Mesothelial cell of epicardium (in vitro differentiated cells): ENCODE results near the gene LTN1. TPM values are rescaled to one million over a fixed set of nuclear protein-coding genes. Genes with fewer than 3 reads are reported as not detected.

Experiments used
- DNase-seq, 2 experiments: peaks; one replicate each; pipeline ENCODE4 v3.0.0; 2021; ENCODE audit warnings: low spot score in 2 of 2; ENCODE audit not compliant: unreplicated experiment in 2 of 2
- H3K27ac Mint-ChIP-seq: 2 replicates; pipeline ENCODE4 v1.8.0; 2021; ENCODE audit warnings: mixed read lengths
- H3K27me3 Mint-ChIP-seq: 2 replicates; pipeline ENCODE4 v1.8.0; 2021; ENCODE audit warnings: low read depth, mixed read lengths
- H3K36me3 Mint-ChIP-seq: 2 replicates; pipeline ENCODE4 v1.8.0; 2021; ENCODE audit warnings: mixed read lengths
- H3K4me1 Mint-ChIP-seq: 2 replicates; pipeline ENCODE4 v1.8.0; 2021; ENCODE audit warnings: mixed read lengths
- H3K4me3 Mint-ChIP-seq: 2 replicates; pipeline ENCODE4 v1.8.0; 2021; ENCODE audit warnings: mild to moderate bottlenecking, moderate library complexity, mixed read lengths
- H3K9me3 Mint-ChIP-seq: 2 replicates; pipeline ENCODE4 v1.8.0; 2021; ENCODE audit warnings: mixed read lengths
- total RNA-seq: library from RNA; stranded (reverse); gene quantifications from 3 replicates; pipeline ENCODE4 v1.2.1, GENCODE V29; 2021
- TF ChIP-seq, protein P1 (sequence below): fragments of 200-600 bp; sonication (generic); IDR thresholded peaks from one replicate; pipeline ENCODE4 v1.5.0; 2021; ENCODE audit warnings: antibody characterized with exemption; ENCODE audit not compliant: unreplicated experiment

LTN1 gene
- total RNA-seq, 1 donor from 2014 or later, result 31.1 TPM

DNA sequence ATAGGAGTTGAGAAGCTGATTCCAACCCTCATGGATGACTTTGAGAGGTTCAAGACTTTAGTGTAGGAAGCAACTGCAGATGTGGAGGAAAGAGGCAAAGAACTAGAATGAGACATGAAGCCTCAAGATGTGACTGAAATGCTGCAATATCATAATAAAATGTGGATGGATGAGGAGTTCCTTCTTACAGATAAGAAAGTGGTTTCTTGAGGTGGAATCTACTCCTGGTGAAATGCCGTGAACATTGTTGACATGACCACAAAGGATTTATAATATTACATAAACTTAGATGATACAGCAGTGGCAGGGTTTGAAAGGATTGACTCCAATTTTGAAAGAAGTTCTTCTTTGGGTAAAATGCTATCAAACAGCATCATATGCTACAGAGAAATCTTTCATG lies 28.8 kb downstream of the LTN1 start:
- H3K27me3 Mint-ChIP-seq, result no peaks in the 10 kb centered on the region
- H3K4me3 Mint-ChIP-seq, result no peak overlapping the region
- peaks cover 34% of the 10 kb centered on the region for H3K36me3 Mint-ChIP-seq
- DNase-seq, result no peak
- H3K4me1 Mint-ChIP-seq, result peaks cover 4% of the 10 kb centered on the region
- TF ChIP-seq, protein P1, sequence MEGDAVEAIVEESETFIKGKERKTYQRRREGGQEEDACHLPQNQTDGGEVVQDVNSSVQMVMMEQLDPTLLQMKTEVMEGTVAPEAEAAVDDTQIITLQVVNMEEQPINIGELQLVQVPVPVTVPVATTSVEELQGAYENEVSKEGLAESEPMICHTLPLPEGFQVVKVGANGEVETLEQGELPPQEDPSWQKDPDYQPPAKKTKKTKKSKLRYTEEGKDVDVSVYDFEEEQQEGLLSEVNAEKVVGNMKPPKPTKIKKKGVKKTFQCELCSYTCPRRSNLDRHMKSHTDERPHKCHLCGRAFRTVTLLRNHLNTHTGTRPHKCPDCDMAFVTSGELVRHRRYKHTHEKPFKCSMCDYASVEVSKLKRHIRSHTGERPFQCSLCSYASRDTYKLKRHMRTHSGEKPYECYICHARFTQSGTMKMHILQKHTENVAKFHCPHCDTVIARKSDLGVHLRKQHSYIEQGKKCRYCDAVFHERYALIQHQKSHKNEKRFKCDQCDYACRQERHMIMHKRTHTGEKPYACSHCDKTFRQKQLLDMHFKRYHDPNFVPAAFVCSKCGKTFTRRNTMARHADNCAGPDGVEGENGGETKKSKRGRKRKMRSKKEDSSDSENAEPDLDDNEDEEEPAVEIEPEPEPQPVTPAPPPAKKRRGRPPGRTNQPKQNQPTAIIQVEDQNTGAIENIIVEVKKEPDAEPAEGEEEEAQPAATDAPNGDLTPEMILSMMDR, result no peak
- H3K27ac Mint-ChIP-seq, result no peak overlapping the region
- H3K9me3 Mint-ChIP-seq, result no peaks in the 10 kb centered on the region

- Mint-ChIP-seq H3K36me3 (peaks cover 32% of the 10 kb centered on the region), H3K4me1 (peaks cover 4% of the 10 kb centered on the region), H3K27me3 (no peaks in the 10 kb centered on the region), H3K4me3 (no peak overlapping the region), H3K9me3 (no peaks in the 10 kb centered on the region), H3K27ac (no peak overlapping the region)
- TF ChIP-seq, protein P1, result no peak
- no peak for DNase-seq
Observed at GRCh38 chr21:28962465-28962864, 30.2 kb downstream of the LTN1 start.

- no peak overlapping the region for H3K27ac Mint-ChIP-seq
- no peaks in the 10 kb centered on the region for H3K9me3 Mint-ChIP-seq
- DNase-seq, result no peak
- H3K36me3 Mint-ChIP-seq, result peaks cover 31% of the 10 kb centered on the region
- peaks cover 4% of the 10 kb centered on the region for H3K4me1 Mint-ChIP-seq
- H3K27me3 Mint-ChIP-seq, result no peaks in the 10 kb centered on the region
- TF ChIP-seq, protein P1, result no peak
- H3K4me3 Mint-ChIP-seq, result no peak overlapping the region
Observed at GRCh38 chr21:28961927-28962326, 30.8 kb downstream of the LTN1 start.

GRCh38 chr21:28960245-28960644 lies 32.4 kb downstream of the LTN1 start:
- DNase-seq, result no peak
- no peaks in the 10 kb centered on the region for H3K27me3 Mint-ChIP-seq
- peaks cover 29% of the 10 kb centered on the region for H3K36me3 Mint-ChIP-seq
- no peak overlapping the region for H3K27ac Mint-ChIP-seq
- no peak overlapping the region for H3K4me3 Mint-ChIP-seq
- TF ChIP-seq, protein P1, result no peak
- peaks cover 4% of the 10 kb centered on the region for H3K4me1 Mint-ChIP-seq
- H3K9me3 Mint-ChIP-seq, result no peaks in the 10 kb centered on the region

GRCh38 chr21:28959367-28960099 lies 33.1 kb downstream of the LTN1 start:
- Mint-ChIP-seq H3K27ac (peak overlapping the region; percentile 77), H3K27me3 (no peaks in the 10 kb centered on the region), H3K9me3 (no peaks in the 10 kb centered on the region), H3K4me1 (peaks cover 4% of the 10 kb centered on the region), H3K36me3 (peaks cover 35% of the 10 kb centered on the region), H3K4me3 (no peak overlapping the region)
- DNase-seq, result no peak
- TF ChIP-seq, protein P1, result no peak

GRCh38 chr21:28953247-28953646 lies 39.4 kb downstream of the LTN1 start:
- H3K27ac Mint-ChIP-seq, result no peak overlapping the region

More at GRCh38 chr21:28953247-28953646, 39.4 kb downstream of the LTN1 start:
- no peak for DNase-seq
- H3K36me3 Mint-ChIP-seq, result peaks cover 35% of the 10 kb centered on the region
- H3K4me3 Mint-ChIP-seq, result no peak overlapping the region
- no peaks in the 10 kb centered on the region for H3K9me3 Mint-ChIP-seq
- TF ChIP-seq, protein P1, result no peak
- no peaks in the 10 kb centered on the region for H3K4me1 Mint-ChIP-seq
- H3K27me3 Mint-ChIP-seq, result no peaks in the 10 kb centered on the region
